Stimulated activated CD8-positive, alpha-beta memory T cell treated with anti-CD3 and anti-CD28 coated beads, Interleukin-7, amount 100 ng/mL, for 48 hours (primary cell): ENCODE results near the gene AMHR2.
"Not testable (repeated sequence)": the region's sequence is repeated elsewhere in the genome, so short reads cannot be mapped to it uniquely, and the experiment has no call there.

Experiments used
- DNase-seq, 2 donors: peaks; one replicate each; pipeline ENCODE4 v3.0.0-alpha.2; 2020; ENCODE audit warnings: low read depth in 1 of 2; ENCODE audit errors: extremely low read depth in 1 of 2

The AMHR2 gene

GRCh38 chr12:53423597-53423996 lies at the start of gene AMHR2:
Gene AMHR2 (plus strand): TSS chr12:53423855. CDS start chr12:53423935, 80 bp downstream.
- no peak for DNase-seq

- DNase-seq, result not testable (repeated sequence)
These were observed 49.4 kb upstream of the AMHR2 start for GRCh38 chr12:53374277-53374676.

- no peak for DNase-seq
These were observed 46.9 kb upstream of the AMHR2 start for GRCh38 chr12:53376747-53377146.

GRCh38 chr12:53378222-53378621 lies 45.4 kb upstream of the AMHR2 start:
- DNase-seq, result no peak

GRCh38 chr12:53378724-53379388 lies 44.8 kb upstream of the AMHR2 start:
- no peak for DNase-seq

GRCh38 chr12:53379389-53380103 lies 44.1 kb upstream of the AMHR2 start:
- DNase-seq, result peak; percentile 95 to 98

- DNase-seq, result peak; percentile 78 to 80
These were observed 43.4 kb upstream of the AMHR2 start, which contains the start of gene SP1 for GRCh38 chr12:53380104-53380793. Gene SP1 (plus strand): TSS chr12:53380176. CDS start chr12:53380292, 116 bp downstream.

GRCh38 chr12:53380794-53381730 lies 42.6 kb upstream of the AMHR2 start:
- no peak for DNase-seq

GRCh38 chr12:53381731-53382630 lies 41.7 kb upstream of the AMHR2 start:
- peak in 1 of 2 donors; percentile 24 for DNase-seq

- no peak for DNase-seq
These were observed 40.4 kb upstream of the AMHR2 start for GRCh38 chr12:53383258-53383657.

GRCh38 chr12:53386381-53386780 lies 37.3 kb upstream of the AMHR2 start:
- DNase-seq, result not testable (repeated sequence)

- DNase-seq, result no peak
These were observed 34.7 kb upstream of the AMHR2 start for GRCh38 chr12:53388932-53389331.

GRCh38 chr12:53389702-53390101 lies 34.0 kb upstream of the AMHR2 start:
- no peak for DNase-seq

GRCh38 chr12:53391724-53392123 lies 31.9 kb upstream of the AMHR2 start:
- DNase-seq, result no peak

- DNase-seq, result no peak
These were observed 23.8 kb upstream of the AMHR2 start for GRCh38 chr12:53399896-53400295.

GRCh38 chr12:53402351-53402750 lies 21.3 kb upstream of the AMHR2 start:
- not testable (repeated sequence) for DNase-seq

GRCh38 chr12:53402871-53403270 lies 20.8 kb upstream of the AMHR2 start:
- no peak for DNase-seq

GRCh38 chr12:53410951-53411350 lies 12.7 kb upstream of the AMHR2 start:
- no peak for DNase-seq

GRCh38 chr12:53413485-53414204 lies 10.0 kb upstream of the AMHR2 start:
- no peak for DNase-seq
